ENCODE results near the gene NLRP6.
A peak's percentile ranks its signal among the peaks of the same experiment; 100 is the strongest.

NLRP6 gene

GRCh38 chr11:261624-262023 lies 16.6 kb upstream of the NLRP6 start:
- Histone ChIP-seq H3K27ac (ENCODE audit: low read depth, low read length) (peak overlapping the region; percentile 30; the same call in 1 of the 2 replicates), H3K4me2 (ENCODE audit: low read length) (peak overlapping the region; percentile 40), H4K20me1 (ENCODE audit: control insufficient read depth, insufficient read depth, low read depth, low read length) (no peaks in the 10 kb centered on the region), H3F3A (ENCODE audit: control insufficient read depth, insufficient read depth) (peaks cover 15% of the 10 kb centered on the region), H3K27me3 (ENCODE audit: control insufficient read depth, low read length) (no peaks in the 10 kb centered on the region), H3K79me2 (ENCODE audit: control insufficient read depth, low read length) (no peaks in the 10 kb centered on the region), H3K9me2 (replicated peaks; ENCODE audit: control insufficient read depth, low read length) (no peaks in the 10 kb centered on the region), H3K4me1 (ENCODE audit: control insufficient read depth, low read length) (peaks cover 44% of the 10 kb centered on the region), H3K36me3 (ENCODE audit: control insufficient read depth, low read length) (no peaks in the 10 kb centered on the region), H3K9me3 (ENCODE audit: control insufficient read depth, insufficient read depth, low read length) (0 out of 2 replicates have a peak, but pooled peaks cover 4% of the 10 kb centered on the region), H3K4me3 (ENCODE audit: low read length) (no peak overlapping the region)
- TF ChIP-seq EZH2phosphoT487 (IDR thresholded peaks at IDR 0.05; ENCODE audit: borderline replicate concordance, low read length) (no peak), CTCF (IDR thresholded peaks at IDR 0.05; ENCODE audit: low read depth, low read length, poor library complexity, severe bottlenecking) (no peak)

GRCh38 chr11:266676-267439 lies 11.3 kb upstream of the NLRP6 start:
- Histone ChIP-seq H3F3A (ENCODE audit: control insufficient read depth, insufficient read depth) (peaks cover 42% of the 10 kb centered on the region), H3K79me2 (ENCODE audit: control insufficient read depth, low read length) (peaks cover 9% of the 10 kb centered on the region), H3K27ac (ENCODE audit: low read depth, low read length) (no peak overlapping the region), H3K9me3 (ENCODE audit: control insufficient read depth, insufficient read depth, low read length) (0 out of 2 replicates have a peak, but pooled peaks cover 4% of the 10 kb centered on the region), H3K9me2 (replicated peaks; ENCODE audit: control insufficient read depth, low read length) (no peaks in the 10 kb centered on the region), H3K4me2 (ENCODE audit: low read length) (peak overlapping the region; percentile 39; the same call in 1 of the 2 replicates), H4K20me1 (ENCODE audit: control insufficient read depth, insufficient read depth, low read depth, low read length) (no peaks in the 10 kb centered on the region), H3K36me3 (ENCODE audit: control insufficient read depth, low read length) (0 out of 2 replicates have a peak, but pooled peaks cover 3% of the 10 kb centered on the region), H3K27me3 (ENCODE audit: control insufficient read depth, low read length) (no peaks in the 10 kb centered on the region), H3K4me1 (ENCODE audit: control insufficient read depth, low read length) (peaks cover 44% of the 10 kb centered on the region), H3K4me3 (ENCODE audit: low read length) (0 out of 2 replicates have a peak overlapping the region, but pooled peaks have one; percentile 35)
- TF ChIP-seq CTCF (IDR thresholded peaks at IDR 0.05; ENCODE audit: low read depth, low read length, poor library complexity, severe bottlenecking) (no peak), EZH2phosphoT487 (IDR thresholded peaks at IDR 0.05; ENCODE audit: borderline replicate concordance, low read length) (no peak)

- peaks cover 42% of the 10 kb centered on the region for H3F3A ChIP-seq (ENCODE audit: control insufficient read depth, insufficient read depth)
- peak overlapping the region; percentile 77 for H3K4me3 ChIP-seq (ENCODE audit: low read length)
- H3K4me1 ChIP-seq (ENCODE audit: control insufficient read depth, low read length): peaks cover 38% of the 10 kb centered on the region
- 0 out of 2 replicates have a peak, but pooled peaks cover 4% of the 10 kb centered on the region for H3K9me3 ChIP-seq (ENCODE audit: control insufficient read depth, insufficient read depth, low read length)
- H3K36me3 ChIP-seq (ENCODE audit: control insufficient read depth, low read length): 0 out of 2 replicates have a peak, but pooled peaks cover 3% of the 10 kb centered on the region
- no peaks in the 10 kb centered on the region for H3K9me2 ChIP-seq (replicated peaks; ENCODE audit: control insufficient read depth, low read length)
- no peaks in the 10 kb centered on the region for H4K20me1 ChIP-seq (ENCODE audit: control insufficient read depth, insufficient read depth, low read depth, low read length)
- peak overlapping the region; percentile 92 for H3K27ac ChIP-seq (ENCODE audit: low read depth, low read length)
- no peak for TF ChIP-seq CTCF (IDR thresholded peaks at IDR 0.05; ENCODE audit: low read depth, low read length, poor library complexity, severe bottlenecking)
- no peak for TF ChIP-seq EZH2phosphoT487 (IDR thresholded peaks at IDR 0.05; ENCODE audit: borderline replicate concordance, low read length)
- H3K79me2 ChIP-seq (ENCODE audit: control insufficient read depth, low read length): peaks cover 9% of the 10 kb centered on the region
- peak overlapping the region; percentile 90 for H3K4me2 ChIP-seq (ENCODE audit: low read length)
- H3K27me3 ChIP-seq (ENCODE audit: control insufficient read depth, low read length): no peaks in the 10 kb centered on the region
Observed at GRCh38 chr11:267491-267994, 10.7 kb upstream of the NLRP6 start.
